Stimulated activated naive CD8-positive, alpha-beta T cell treated with anti-CD3 and anti-CD28 coated beads, Interleukin-15, amount 100 ng/mL, for 72 hours (primary cell): ENCODE measurements around the gene LRRC8A.
A peak's percentile ranks its signal among the peaks of the same experiment; 100 is the strongest.
"Not testable (repeated sequence)": the region's sequence is repeated elsewhere in the genome, so short reads cannot be mapped to it uniquely, and the experiment has no call there.

ENCODE experiments used
- ATAC-seq: fragments of 150-1000 bp; cut with Tn5 transposase; 2 replicates; pipeline ENCODE4 v1.10.0; 2021; ENCODE audit warnings: mild to moderate bottlenecking, moderate library complexity
- DNase-seq, 2 donors: peaks; one replicate each; pipeline ENCODE4 v3.0.0; 2021 to 2022
- H3K27ac Mint-ChIP-seq, 2 donors: one replicate each; pipeline ENCODE4 v1.8.0; 2022; ENCODE audit warnings: mild to moderate bottlenecking in 2 of 2, mixed read lengths in 2 of 2, moderate library complexity in 2 of 2
- H3K27me3 Mint-ChIP-seq: one replicate; pipeline ENCODE4 v1.8.0; 2022; ENCODE audit warnings: mixed read lengths
- H3K4me1 Mint-ChIP-seq: one replicate; pipeline ENCODE4 v1.8.0; 2022; ENCODE audit warnings: mild to moderate bottlenecking, mixed read lengths
- H3K4me3 Mint-ChIP-seq, 2 donors: one replicate each; pipeline ENCODE4 v1.8.0; 2022; ENCODE audit warnings: mild to moderate bottlenecking in 2 of 2, mixed read lengths in 2 of 2, moderate library complexity in 1 of 2
- H3K9me3 Mint-ChIP-seq, 2 donors: one replicate each; pipeline ENCODE4 v1.8.0; 2022; ENCODE audit warnings: mixed read lengths in 2 of 2

Gene LRRC8A

DNA sequence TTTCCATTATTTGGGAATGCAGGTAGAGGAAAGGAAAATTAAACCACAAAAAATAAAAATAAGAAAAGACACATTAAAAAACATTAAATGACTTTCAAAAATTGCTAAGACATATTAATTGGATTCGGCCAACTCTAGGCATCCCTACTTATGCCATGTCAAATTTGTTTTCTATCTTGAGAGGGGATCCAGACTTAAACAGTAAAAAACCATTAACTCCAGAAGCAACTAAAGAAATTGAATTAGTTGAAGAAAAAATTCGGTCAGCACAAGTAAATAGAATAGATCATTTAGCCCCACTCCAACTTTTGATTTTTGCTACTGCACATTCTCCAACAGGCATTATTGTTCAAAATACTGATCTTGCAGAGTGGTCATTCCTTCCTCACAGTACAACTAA lies 29.3 kb upstream of the LRRC8A start:
- peaks cover 7 to 12% of the 10 kb centered on the region in 2 donors for H3K9me3 Mint-ChIP-seq
- not testable (repeated sequence) for H3K27me3 Mint-ChIP-seq, H3K4me1 Mint-ChIP-seq, DNase-seq, ATAC-seq, H3K4me3 Mint-ChIP-seq, H3K27ac Mint-ChIP-seq

DNA sequence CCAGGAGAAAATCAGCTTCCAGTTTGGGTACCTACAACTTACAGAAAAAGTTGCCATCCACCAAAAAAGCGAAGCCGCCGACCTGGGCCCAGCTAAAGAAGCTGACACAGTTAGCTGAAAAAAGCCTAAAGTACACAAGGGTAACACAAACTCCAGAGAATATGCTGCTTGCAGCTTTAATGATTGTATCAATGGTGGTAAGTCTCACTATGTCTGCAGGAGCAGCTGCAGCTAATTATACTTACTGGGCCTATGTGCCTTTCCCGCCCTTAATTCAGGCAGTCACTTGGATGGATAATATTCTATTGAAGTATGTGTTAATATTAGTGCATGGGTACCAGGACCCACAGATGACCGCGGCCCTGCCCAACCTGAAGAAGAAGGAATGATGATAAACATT lies 27.5 kb upstream of the LRRC8A start:
- not testable (repeated sequence) for H3K4me3 Mint-ChIP-seq, H3K4me1 Mint-ChIP-seq, H3K27ac Mint-ChIP-seq, DNase-seq, ATAC-seq, H3K27me3 Mint-ChIP-seq
- H3K9me3 Mint-ChIP-seq, result peaks cover 7 to 12% of the 10 kb centered on the region in 2 donors

DNA sequence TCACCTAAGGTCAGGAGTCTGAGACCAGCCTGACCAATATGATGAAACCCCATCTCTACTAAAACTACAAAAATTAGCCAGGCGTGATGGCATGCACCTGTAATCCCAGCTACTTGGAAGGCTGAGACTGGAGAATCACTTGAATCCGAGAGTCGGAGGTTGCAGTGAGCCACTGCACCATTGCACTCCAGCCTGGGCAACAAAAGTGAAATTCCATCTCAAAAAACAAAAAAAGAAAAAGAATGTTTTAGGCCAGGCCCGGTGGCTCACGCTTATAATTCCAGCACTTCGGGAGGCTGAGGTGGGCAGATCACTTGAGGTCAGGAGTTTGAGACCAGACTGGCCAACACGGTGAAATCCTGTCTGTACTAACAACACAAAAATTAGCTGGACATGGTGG lies 23.5 kb upstream of the LRRC8A start:
- DNase-seq, H3K27ac Mint-ChIP-seq, H3K4me1 Mint-ChIP-seq, H3K9me3 Mint-ChIP-seq, H3K4me3 Mint-ChIP-seq, ATAC-seq, H3K27me3 Mint-ChIP-seq: not testable (repeated sequence)

DNA sequence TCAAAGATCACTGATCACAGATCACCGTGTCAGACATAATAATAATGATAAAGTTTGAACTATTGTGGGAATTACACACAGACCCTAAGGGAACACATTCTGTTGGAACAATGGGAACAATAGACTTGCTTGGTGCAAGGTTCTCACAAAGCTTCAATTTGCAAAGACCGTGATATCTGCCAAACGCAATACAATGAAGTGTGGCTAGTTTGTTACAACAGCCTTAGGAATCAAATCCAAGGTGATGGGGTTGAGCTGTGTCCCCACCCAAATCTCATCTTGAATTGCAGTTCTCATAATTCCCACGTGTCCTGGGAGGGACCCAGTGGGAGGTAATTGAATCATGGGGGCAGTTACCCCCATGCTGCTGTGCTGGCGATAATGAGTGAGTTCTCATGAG lies 21.0 kb upstream of the LRRC8A start:
- Mint-ChIP-seq H3K4me3 (no peak overlapping the region), H3K27ac (no peak overlapping the region), H3K27me3 (no peaks in the 10 kb centered on the region), H3K9me3 (no peaks in the 10 kb centered on the region), H3K4me1 (peaks cover 7% of the 10 kb centered on the region)
- DNase-seq (no peak), ATAC-seq (no peak)

DNA sequence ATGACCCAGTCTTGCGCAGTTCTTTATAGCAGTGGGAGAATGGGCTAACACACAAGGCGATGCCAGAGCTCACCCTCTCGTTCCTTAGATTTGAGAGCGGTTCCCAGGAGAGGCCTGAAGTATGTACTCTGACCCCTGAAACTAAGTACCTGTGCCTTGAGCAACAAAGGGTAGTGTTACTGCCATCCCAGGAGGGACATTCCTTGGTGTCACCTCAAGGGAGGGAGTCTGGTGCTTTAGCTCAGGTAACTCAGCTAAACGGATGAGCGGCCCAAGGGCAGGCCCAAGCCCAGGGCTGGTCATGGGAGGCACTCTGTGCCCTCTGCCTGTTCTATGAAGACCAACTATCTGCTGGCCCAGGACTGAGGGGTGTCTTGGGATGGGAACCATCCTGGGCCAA lies 20.4 kb upstream of the LRRC8A start:
- no peak for ATAC-seq
- Mint-ChIP-seq H3K9me3 (no peaks in the 10 kb centered on the region), H3K27me3 (no peaks in the 10 kb centered on the region), H3K27ac (no peak overlapping the region), H3K4me3 (no peak overlapping the region), H3K4me1 (peaks cover 7% of the 10 kb centered on the region)
- DNase-seq, result no peak

DNA sequence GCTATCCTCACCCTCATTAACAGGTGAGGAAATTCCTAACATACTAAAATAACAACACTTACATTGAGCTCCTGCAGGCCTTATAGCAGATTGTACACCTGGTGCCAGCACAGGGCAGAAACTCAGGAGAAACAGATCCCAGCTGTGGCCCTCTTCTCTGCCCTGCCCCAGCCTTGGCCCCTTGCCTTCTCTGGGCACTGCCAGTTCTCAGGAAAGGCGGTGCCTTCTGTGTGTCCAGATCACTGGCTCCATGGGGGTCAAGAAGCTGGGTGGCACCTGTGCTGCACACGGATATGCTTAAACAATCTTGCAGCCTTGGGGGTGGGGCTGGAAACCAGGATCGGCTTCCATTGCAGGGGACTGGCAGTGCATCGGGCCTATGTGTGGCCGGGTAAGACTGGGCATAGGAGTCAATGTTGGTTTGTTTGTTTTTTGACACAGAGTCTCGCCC lies 19.5 kb upstream of the LRRC8A start:
- peaks cover 7% of the 10 kb centered on the region for H3K4me1 Mint-ChIP-seq
- H3K9me3 Mint-ChIP-seq, result no peaks in the 10 kb centered on the region
- ATAC-seq (no peak), DNase-seq (no peak)
- H3K4me3 Mint-ChIP-seq, result no peak overlapping the region
- peak overlapping the region in 1 of 2 donors; percentile 27 for H3K27ac Mint-ChIP-seq
- H3K27me3 Mint-ChIP-seq, result no peaks in the 10 kb centered on the region

DNA sequence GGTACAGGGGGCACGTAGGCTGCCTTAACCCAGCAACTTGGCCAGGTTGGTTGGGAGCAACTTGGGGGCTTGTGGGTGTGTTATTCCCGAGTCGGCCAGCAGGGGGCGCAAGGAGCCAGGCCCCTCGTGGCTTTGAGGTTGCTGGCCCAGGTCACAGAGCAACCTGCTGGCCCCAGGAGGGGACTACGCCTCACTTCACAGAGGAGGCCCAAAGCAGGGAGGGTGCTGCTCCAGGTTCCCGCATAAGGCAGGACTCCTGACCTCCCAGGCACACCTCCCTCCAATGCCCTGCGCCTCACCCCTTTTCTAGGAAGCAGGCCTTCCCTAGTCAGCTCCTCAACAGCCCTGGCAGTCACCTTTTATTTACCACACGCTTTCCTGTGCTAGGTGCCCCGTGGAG lies 18.3 kb upstream of the LRRC8A start:
- H3K27ac Mint-ChIP-seq, result peak overlapping the region in 1 of 2 donors; percentile 59
- ATAC-seq, result peak; percentile 99

DNA sequence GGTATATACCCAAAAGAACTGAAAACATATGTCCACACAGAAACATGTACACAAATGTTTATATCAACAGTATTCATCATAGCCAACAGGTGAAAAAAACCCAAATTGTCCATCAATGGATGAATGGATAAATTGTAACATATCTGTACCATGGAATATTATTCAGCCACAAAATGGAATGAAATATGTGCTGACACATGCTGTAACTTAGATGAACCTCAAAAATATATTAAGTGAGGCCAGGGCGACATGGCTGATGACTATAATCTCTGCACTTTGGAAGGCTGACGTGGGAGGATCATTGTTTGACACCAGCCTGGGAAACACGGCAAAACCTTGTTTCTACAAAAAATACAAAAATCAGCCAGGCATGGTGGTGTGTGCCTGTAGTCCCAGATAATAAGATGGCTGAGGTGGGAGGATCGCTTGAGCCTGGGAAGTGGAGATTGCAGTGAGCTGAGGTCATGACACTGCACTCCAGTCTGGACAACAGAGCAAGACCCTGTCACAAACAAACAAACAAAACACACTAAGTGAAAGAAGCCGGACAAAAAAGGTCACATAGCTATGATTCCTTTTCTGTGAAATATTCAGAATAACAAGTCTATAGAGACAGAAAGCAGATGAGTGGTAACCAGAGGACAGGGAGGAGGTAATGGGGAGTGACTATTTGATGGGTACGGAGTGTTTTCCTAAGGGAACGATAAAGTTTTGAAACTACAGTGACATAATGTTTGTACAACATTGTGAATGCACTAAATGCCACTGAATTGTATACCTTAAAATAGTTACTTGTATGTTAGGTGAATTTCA lies 11.6 kb upstream of the LRRC8A start:
- Mint-ChIP-seq H3K27ac (no peak overlapping the region), H3K27me3 (no peaks in the 10 kb centered on the region), H3K4me3 (no peak overlapping the region), H3K4me1 (peaks cover 7% of the 10 kb centered on the region), H3K9me3 (no peaks in the 10 kb centered on the region)
- no peak for DNase-seq
- ATAC-seq, result no peak

More for the DNA sequence above, 18.3 kb upstream of the LRRC8A start:
- no peaks in the 10 kb centered on the region for H3K27me3 Mint-ChIP-seq
- peak; percentile 84 to 85 for DNase-seq
- H3K4me1 Mint-ChIP-seq, result peaks cover 7% of the 10 kb centered on the region
- H3K9me3 Mint-ChIP-seq, result no peaks in the 10 kb centered on the region
- no peak overlapping the region for H3K4me3 Mint-ChIP-seq

DNA sequence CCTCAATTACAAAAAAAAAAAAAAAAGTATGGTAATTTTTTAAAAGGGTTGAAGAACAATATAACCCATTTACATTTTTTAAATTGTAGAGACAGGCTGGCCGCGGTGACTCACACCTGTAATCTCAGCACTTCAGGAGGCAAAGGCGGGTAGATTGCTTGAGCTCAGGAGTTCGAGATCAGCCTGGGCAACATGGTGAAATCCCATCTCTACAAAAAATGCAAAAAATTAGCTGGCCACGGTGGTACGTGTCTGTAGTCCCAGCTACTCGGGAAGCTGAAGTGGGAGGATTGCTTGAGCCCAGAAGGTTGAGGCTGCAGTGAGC lies 11.0 kb upstream of the LRRC8A start:
- ATAC-seq, H3K27me3 Mint-ChIP-seq, H3K4me3 Mint-ChIP-seq, DNase-seq, H3K9me3 Mint-ChIP-seq, H3K4me1 Mint-ChIP-seq: not testable (repeated sequence)
- peak overlapping the region in 1 of 2 donors; percentile 46 for H3K27ac Mint-ChIP-seq

DNA sequence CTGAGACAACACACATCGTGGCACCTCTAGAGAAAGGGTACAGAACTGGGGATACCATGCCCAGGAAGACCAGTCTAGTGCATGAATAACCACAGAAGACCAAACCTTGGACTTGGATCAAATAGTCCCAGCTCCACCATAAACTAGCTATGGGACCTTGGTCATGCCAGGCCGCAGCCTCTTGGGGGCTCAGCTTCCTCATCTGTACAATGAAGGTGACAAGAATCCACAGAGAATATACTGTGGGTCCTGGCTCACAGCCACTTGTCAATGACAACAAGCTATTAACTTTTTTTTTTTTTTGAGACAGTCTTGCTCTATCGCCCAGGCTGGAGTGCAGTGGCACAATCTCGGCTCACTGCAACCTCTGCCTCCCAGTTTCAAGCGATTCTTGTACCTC lies 4.1 kb upstream of the LRRC8A start:
- H3K27me3 Mint-ChIP-seq, result no peaks in the 10 kb centered on the region

DNA sequence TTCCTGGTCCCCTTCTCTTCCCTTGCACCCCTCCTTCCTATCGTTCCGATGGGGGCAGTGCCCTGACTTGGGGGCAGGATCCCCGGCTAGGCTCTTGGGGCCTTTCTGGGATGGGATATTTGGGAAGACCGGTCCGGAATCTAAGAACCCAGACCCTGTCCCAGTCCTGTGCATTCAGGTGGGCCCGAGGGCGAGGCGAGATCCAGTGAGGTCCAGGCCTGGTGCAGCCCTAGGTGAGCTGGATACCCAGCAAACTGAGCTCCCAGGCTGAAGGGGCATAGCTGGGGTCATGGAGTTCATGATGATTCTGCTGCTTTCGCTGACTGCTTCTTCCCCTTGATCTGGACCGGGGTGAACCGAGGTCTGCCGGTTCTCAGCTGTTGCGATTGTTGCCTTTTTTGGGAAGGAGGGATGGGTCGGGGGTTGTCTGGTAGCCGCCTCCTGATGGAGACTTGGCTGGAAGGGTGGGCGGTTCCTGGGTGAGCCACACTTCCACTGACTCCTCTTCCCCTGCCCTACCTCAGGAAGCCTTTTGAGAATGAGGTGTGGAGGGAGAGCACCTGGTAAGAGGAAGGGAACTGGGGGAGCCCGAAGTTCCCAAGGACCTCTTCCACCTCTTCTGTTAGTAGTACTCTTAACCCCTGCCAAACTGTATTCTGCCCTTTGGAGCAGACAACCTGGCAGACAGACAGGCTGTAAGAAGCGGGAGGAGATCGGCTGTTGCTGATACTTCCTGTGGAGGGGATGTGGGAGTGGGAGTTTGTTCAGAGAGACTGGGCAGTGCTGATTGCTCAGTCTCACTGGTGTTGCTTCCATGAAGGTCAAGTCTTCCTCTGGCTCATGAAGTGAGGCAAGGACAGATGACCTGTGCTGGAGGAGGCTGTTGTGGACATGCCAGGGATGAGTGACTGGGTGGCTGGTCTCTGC lies 1.0 kb downstream of the LRRC8A start:
- H3K27me3 Mint-ChIP-seq, result no peaks in the 10 kb centered on the region
- peak overlapping the region; percentile 96 to 99 for H3K4me3 Mint-ChIP-seq
- ATAC-seq, result no peak
- H3K4me1 Mint-ChIP-seq, result peaks cover 70% of the 10 kb centered on the region
- DNase-seq, result peak in 1 of 2 donors; percentile 20
- no peaks in the 10 kb centered on the region for H3K9me3 Mint-ChIP-seq
- peak overlapping the region; percentile 96 to 97 for H3K27ac Mint-ChIP-seq

More for the DNA sequence above, 4.1 kb upstream of the LRRC8A start:
- ATAC-seq, result no peak
- DNase-seq, result no peak
- peaks cover 39% of the 10 kb centered on the region for H3K4me1 Mint-ChIP-seq
- H3K4me3 Mint-ChIP-seq, result no peak overlapping the region
- H3K27ac Mint-ChIP-seq, result no peak overlapping the region
- no peaks in the 10 kb centered on the region for H3K9me3 Mint-ChIP-seq

DNA sequence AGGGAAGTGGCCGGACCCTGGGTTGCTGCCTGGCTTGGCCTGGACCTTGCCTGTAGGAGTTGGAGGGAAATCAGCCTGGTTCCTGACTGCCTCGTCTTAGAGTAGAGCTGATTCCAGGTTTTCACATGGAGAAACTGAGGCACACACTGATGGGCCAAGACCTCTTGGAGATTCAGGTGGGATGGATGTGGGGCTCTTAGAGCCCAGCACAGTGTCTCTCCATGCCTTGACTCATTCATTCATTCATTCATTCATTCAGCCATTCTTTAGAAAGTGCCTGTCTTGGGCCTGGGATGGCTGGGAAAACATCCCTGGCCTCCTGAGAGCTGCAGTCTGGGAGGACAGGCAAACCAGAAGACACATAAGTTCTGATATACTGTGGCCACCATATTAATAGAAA lies 2.2 kb downstream of the LRRC8A start:
- no peak for DNase-seq
- H3K4me3 Mint-ChIP-seq, result peak overlapping the region; percentile 6 to 99
- no peak for ATAC-seq
- H3K27ac Mint-ChIP-seq, result no peak overlapping the region
- peaks cover 76% of the 10 kb centered on the region for H3K4me1 Mint-ChIP-seq
- no peaks in the 10 kb centered on the region for H3K9me3 Mint-ChIP-seq
- H3K27me3 Mint-ChIP-seq, result no peaks in the 10 kb centered on the region

DNA sequence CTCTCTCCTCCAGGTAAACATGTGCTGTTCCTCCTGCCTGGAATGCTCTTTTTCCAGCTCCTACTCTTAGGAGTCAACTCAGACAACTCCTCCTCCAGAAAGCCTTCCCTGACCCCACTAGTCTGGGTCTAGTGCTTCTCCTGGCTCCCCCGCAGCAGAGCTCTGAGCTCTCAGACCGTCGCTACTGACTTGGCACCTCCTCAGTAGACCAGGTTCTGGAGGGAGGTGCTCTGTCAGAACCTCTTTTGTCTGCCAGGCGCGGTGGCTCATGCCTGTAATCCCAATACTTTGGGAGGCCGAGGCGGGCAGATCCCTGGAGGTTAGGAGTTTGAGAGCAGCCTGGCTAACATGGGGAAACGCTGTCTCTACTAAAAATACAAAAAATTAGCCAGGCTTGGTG lies 3.4 kb downstream of the LRRC8A start:
- peaks cover 68% of the 10 kb centered on the region for H3K4me1 Mint-ChIP-seq
- no peak for ATAC-seq
- H3K27ac Mint-ChIP-seq, result peak overlapping the region in 1 of 2 donors; percentile 41

DNA sequence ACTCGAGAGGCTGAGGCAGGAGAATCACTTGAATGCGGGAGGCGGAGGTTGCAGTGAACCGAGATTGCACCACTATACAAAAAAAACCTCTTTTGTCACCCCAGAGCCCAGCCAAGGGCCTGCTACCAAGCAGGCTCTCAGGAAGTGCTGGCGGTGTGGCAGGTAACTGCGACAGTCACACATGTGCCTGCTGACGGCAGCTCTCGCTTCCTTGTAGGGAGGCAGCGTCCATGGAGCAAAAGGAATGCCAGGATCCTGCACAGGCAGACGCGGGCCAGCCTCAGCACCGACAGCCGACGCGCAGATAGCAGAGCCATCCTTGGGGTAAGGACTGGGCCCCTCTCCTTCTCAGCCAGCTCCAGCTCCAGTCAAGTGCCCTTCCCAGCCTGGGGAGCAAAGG lies 3.9 kb downstream of the LRRC8A start:
- no peak for ATAC-seq
- Mint-ChIP-seq H3K27me3 (no peaks in the 10 kb centered on the region), H3K27ac (peak overlapping the region in 1 of 2 donors; percentile 41), H3K4me3 (no peak overlapping the region), H3K4me1 (peaks cover 67% of the 10 kb centered on the region), H3K9me3 (no peaks in the 10 kb centered on the region)
- no peak for DNase-seq

More for the DNA sequence above, 3.4 kb downstream of the LRRC8A start:
- no peak overlapping the region for H3K4me3 Mint-ChIP-seq
- DNase-seq, result no peak
- no peaks in the 10 kb centered on the region for H3K27me3 Mint-ChIP-seq
- no peaks in the 10 kb centered on the region for H3K9me3 Mint-ChIP-seq

DNA sequence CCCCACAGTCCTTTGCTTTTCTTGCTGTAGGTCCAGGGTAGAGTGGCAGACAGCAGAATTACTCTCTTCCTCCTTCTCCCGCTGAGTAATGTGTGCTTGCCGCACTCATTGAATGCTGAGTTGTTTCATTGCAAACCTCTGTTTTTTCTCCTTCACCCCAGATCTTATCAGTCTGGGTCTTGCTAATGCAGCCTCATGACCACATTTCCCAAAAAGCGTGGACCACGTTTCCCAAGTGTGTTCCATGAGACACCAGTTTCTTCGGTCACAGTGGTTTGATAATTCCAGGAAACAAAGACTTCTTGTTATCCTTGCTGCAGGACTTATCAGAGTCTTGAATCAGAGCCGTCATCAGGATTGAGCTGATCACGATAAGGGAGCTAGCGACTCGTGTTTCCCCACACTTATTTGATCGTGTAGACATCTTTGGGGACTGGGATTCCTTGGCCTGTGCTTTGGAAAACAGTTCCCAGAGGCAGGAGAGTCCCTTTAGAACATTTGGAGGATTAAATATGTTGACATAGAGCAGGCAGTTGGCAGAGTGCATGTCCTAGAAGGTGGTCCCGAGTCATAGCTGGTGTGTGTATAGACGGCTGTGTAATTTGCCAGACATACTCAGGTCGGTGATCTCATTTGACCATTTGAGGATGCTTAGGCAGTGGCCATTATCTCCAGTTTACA lies 4.4 kb downstream of the LRRC8A start:
- no peaks in the 10 kb centered on the region for H3K9me3 Mint-ChIP-seq
- no peak overlapping the region for H3K4me3 Mint-ChIP-seq
- DNase-seq (no peak), ATAC-seq (no peak)
- peaks cover 63% of the 10 kb centered on the region for H3K4me1 Mint-ChIP-seq
- H3K27me3 Mint-ChIP-seq, result no peaks in the 10 kb centered on the region
- H3K27ac Mint-ChIP-seq, result no peak overlapping the region
